Heart right ventricle (tissue), 16 donors: ENCODE results near the gene TMEM150C. TPM values are rescaled to one million over a fixed set of nuclear protein-coding genes. Genes with fewer than 3 reads are reported as not detected.

Experiments used
- ATAC-seq, 8 donors: fragments of 200-7000 bp; cut with Tn5 transposase; one replicate each; pipeline ENCODE4 v1.9.1; 2020; ENCODE audit warnings: mild to moderate bottlenecking in 8 of 8, moderate library complexity in 8 of 8, moderate number of reproducible peaks in 1 of 8
- DNase-seq, 2 donors: peaks; one replicate each; pipeline ENCODE4 v3.0.0-alpha.2; 2020
- H3K27ac ChIP-seq, 10 donors: fragments of 200-600 bp; sonication (generic) in 2 of 10; one replicate each; pipeline versions ENCODE4 v1.5.0 to v1.8.0; 2020 to 2022; ENCODE audit warnings: mild to moderate bottlenecking in 3 of 10
- H3K27me3 ChIP-seq, 7 donors: fragments of 200-600 bp; one replicate each; pipeline ENCODE4 v1.8.0; 2021 to 2022; ENCODE audit warnings: mild to moderate bottlenecking in 2 of 7
- H3K36me3 ChIP-seq, 9 donors: fragments of 200-600 bp; sonication (generic) in 1 of 9; one replicate each; pipeline versions ENCODE4 v1.5.0 to v1.8.0; 2020 to 2022; ENCODE audit warnings: mild to moderate bottlenecking in 2 of 9
- H3K4me1 ChIP-seq, 9 donors: fragments of 200-600 bp; sonication (generic) in 1 of 9; one replicate each; pipeline versions ENCODE4 v1.5.0 to v1.8.0; 2020 to 2022; ENCODE audit warnings: mild to moderate bottlenecking in 4 of 9
- H3K4me3 ChIP-seq, 10 donors: fragments of 200-600 bp; sonication (generic) in 2 of 10; one replicate each; pipeline versions ENCODE4 v1.5.0 to v1.8.0; 2020 to 2022; ENCODE audit warnings: mild to moderate bottlenecking in 7 of 10, moderate library complexity in 2 of 10
- H3K9me3 ChIP-seq, 11 donors: fragments of 200-600 bp in 10 of 11; sonication (generic) in 2 of 11; one replicate each; pipeline versions ENCODE4 v1.5.0 to v1.8.0; 2013 to 2022; ENCODE audit warnings: mild to moderate bottlenecking in 2 of 11, control low read depth in 1 of 11, moderate library complexity in 1 of 11
- WGBS, 2 donors: extraction: QIAGEN DNeasy Blood & Tissue Kit; methylation state at CpG; one replicate each; pipeline ENCODE4 v1.1.7; 2013; ENCODE audit warnings: inconsistent platforms in 1 of 2; 5-methylcytosine and 5-hydroxymethylcytosine counted together
- intact Hi-C, 10 donors: fragments of 100-400 bp; cut with DNase I; formaldehyde crosslinking; loops; one replicate each; pipeline versions ENCODE4 v1.11.1 to v1.14.2; 2022
- polyA plus RNA-seq, 2 donors: library from polyadenylated mRNA; stranded (reverse); fragments of 200-250 nt; gene quantifications; one replicate each; pipeline ENCODE4 v1.2.3, GENCODE V29; 2013
- total RNA-seq, 10 donors: library from RNA; stranded (reverse); fragmentation: NEBNext Ultra II Directional in 3 of 10; extraction: Animal tissue kit (Norgen Biotek cat#: 25700) in 3 of 10; gene quantifications; one replicate each; pipeline versions ENCODE4 v1.2.1 to v1.2.4, GENCODE V29; 2021 to 2023
- TF ChIP-seq, protein P1 (sequence below), 9 donors: fragments of 200-600 bp; sonication (generic) in 2 of 9; IDR thresholded peaks; one replicate each; pipeline versions ENCODE4 v1.5.0 to v1.8.0; 2021 to 2022; ENCODE audit warnings: antibody characterized with exemption in 9 of 9, mild to moderate bottlenecking in 5 of 9, moderate library complexity in 1 of 9
- donor health status: Arrhythmogenic right ventricular cardiomyopathy.
- donor health status: ischemic (EF 13 %, LVEDD 7.1; RV severe dilation, severe dysfunction).
- donor health status: healthy with polysubstance abuse.
- donor health status: DM: no; HTN: yes; CAD: no.
- donor health status: DM: no; HTN: no; CAD: no.
- donor health status: ischemic (EF 25% LVEDD 6.9; RV normal size, moderate dysfunction).
- donor health status: ischemic (EF 25% LVEDD 5.7; RV mildly dilated, moderate dysfunction).
- donor health status: healthy.
- donor health status: DM: yes; HTN: yes; CAD: no.
- donor health status: Ischemic cardiomyopathy.
- donor health status: ischemic (EF 35%, LVEDD 5.7; RV mildly dilated, moderate dysfunction).
- donor health status: nonischemic (EF 11% LVEDD 7.7; RV severe dilation, severe dysfunction).
- donor health status: DM: yes; HTN: yes; CAD: no.
- donor health status: PGD.
- donor health status: ischemic (EF 29% LVEDD 5.4; RV normal size, mild dysfunction).
- donor health status: nonischemic (EF 23%, LVEDD 6.1; RV moderate dilation, normal function).

TMEM150C gene
- total and polyA plus RNA-seq, 12 donors: 6.5 to 22.7 (median 12.6) TPM

DNA sequence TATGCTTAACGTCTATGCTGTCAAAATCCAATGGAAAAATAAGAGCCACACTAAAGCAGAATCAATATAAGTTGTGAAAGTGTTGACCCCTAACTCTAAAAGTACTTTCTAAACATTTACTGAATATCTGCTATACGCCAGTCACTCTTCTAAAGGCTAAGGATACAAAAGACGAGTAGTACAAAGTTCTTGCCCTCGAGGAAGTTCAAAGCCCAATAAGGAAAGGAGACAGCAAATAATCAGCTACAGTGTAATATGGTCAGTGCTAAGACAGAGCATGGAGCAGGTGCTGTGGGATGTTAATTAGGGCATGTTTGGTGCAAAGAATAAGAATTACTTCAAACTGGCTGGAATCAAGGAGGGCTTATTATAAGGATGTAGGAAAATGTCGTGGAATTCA is 31.6 kb upstream of the TMEM150C start:
- ATAC-seq (no peak), DNase-seq (no peak)
- H3K9me3 ChIP-seq: no peaks in the 10 kb centered on the region
- no peaks in the 10 kb centered on the region for H3K36me3 ChIP-seq
- no peak overlapping the region for H3K4me3 ChIP-seq
- H3K27ac ChIP-seq: no peak overlapping the region
- intact Hi-C loops: no loop called here
- TF ChIP-seq, protein P1, sequence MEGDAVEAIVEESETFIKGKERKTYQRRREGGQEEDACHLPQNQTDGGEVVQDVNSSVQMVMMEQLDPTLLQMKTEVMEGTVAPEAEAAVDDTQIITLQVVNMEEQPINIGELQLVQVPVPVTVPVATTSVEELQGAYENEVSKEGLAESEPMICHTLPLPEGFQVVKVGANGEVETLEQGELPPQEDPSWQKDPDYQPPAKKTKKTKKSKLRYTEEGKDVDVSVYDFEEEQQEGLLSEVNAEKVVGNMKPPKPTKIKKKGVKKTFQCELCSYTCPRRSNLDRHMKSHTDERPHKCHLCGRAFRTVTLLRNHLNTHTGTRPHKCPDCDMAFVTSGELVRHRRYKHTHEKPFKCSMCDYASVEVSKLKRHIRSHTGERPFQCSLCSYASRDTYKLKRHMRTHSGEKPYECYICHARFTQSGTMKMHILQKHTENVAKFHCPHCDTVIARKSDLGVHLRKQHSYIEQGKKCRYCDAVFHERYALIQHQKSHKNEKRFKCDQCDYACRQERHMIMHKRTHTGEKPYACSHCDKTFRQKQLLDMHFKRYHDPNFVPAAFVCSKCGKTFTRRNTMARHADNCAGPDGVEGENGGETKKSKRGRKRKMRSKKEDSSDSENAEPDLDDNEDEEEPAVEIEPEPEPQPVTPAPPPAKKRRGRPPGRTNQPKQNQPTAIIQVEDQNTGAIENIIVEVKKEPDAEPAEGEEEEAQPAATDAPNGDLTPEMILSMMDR (IDR thresholded peaks at IDR 0.05): no peak
- WGBS, 2 donors: 76 to 81% methylated on average over 5 of the region's 5 CpGs
- H3K4me1 ChIP-seq: no peaks in the 10 kb centered on the region
- no peaks in the 10 kb centered on the region for H3K27me3 ChIP-seq

DNA sequence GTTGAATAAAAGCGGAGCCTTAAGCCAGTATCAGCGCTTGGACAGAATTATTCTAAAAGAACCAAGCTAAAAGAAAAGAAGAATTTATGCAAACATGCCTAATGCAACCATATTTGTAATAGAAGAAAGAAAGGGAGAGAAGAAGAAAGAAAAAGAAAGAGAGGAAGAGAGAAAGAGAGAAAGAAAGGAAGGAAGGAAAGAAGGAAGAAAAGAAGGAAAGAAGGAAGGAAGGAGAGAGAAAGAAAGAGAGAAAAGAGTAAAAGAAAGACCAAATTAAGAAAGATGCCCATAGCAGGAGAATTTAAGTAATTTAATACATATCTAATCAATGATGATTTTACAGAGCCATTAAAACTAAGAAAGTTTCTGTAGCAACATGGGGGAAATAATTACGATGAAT is 30.9 kb upstream of the TMEM150C start:
- WGBS, 2 donors: 81 to 97% methylated on average over 3 of the region's 3 CpGs
- intact Hi-C loops: no loop called here
- no peak for DNase-seq
- TF ChIP-seq, protein P1 (IDR thresholded peaks at IDR 0.05): no peak
- ATAC-seq: no peak
- no peaks in the 10 kb centered on the region for H3K36me3 ChIP-seq
- no peaks in the 10 kb centered on the region for H3K27me3 ChIP-seq
- no peak overlapping the region for H3K27ac ChIP-seq
- no peaks in the 10 kb centered on the region for H3K9me3 ChIP-seq
- H3K4me3 ChIP-seq: no peak overlapping the region
- H3K4me1 ChIP-seq: no peaks in the 10 kb centered on the region

DNA sequence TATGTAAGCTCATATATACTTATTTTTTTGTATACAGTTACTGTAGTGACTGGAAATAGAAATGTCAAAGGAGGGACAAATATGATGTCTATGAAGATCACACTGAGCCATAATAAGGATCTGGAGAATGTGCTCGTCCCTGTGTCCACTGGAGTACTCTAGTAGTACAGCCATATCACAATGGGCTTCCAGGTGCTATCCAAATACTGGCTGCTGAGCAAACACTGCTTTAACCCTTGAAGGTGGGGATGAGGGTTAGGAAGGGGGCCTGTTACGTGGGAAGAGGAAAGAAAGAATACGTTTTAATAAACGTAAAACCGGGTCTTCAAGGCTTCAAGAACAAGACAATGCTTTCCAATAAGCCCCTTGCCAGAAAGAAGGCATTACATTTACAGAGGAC is 29.8 kb upstream of the TMEM150C start:
- Histone ChIP-seq H3K4me1 (no peaks in the 10 kb centered on the region), H3K27me3 (no peaks in the 10 kb centered on the region), H3K4me3 (no peak overlapping the region), H3K36me3 (no peaks in the 10 kb centered on the region), H3K27ac (no peak overlapping the region), H3K9me3 (no peaks in the 10 kb centered on the region)
- DNase-seq (no peak), ATAC-seq (no peak)
- TF ChIP-seq, protein P1 (IDR thresholded peaks at IDR 0.05): no peak
- WGBS, 2 donors: 63 to 66% methylated on average over 5 of the region's 5 CpGs
- intact Hi-C loops: no loop called here

DNA sequence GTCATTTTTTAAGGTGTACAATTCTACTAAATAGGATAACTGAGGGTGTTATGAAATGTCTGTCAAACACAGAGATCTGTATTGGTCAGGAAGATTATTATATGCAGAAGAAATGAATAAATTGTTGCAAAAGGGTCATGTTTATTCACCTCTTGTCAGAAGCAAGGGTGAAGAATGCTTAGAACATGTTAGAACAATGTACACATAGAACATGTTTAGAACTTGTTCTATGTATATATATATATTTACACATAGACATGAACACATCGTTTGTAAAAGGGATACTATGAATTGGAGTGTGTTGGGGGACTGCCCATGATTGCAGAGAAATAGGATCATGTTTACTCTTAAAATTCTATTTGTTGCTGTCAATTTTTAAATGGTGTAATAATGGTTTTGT is 28.0 kb upstream of the TMEM150C start:
- H3K9me3 ChIP-seq: no peaks in the 10 kb centered on the region

More for the DNA sequence above, 28.0 kb upstream of the TMEM150C start:
- Histone ChIP-seq H3K27ac (no peak overlapping the region), H3K27me3 (no peaks in the 10 kb centered on the region), H3K4me3 (no peak overlapping the region), H3K36me3 (no peaks in the 10 kb centered on the region), H3K4me1 (no peaks in the 10 kb centered on the region)
- intact Hi-C loops: no loop called here
- DNase-seq: no peak
- no peak for ATAC-seq
- TF ChIP-seq, protein P1 (IDR thresholded peaks at IDR 0.05): no peak
- WGBS, 2 donors: 84 to 92% methylated on average over 1 of the region's 1 CpG
